K562 (cell line): Measurements from ENCODE around the gene ZMIZ1. TPM values are rescaled to one million over a fixed set of nuclear protein-coding genes. Genes with fewer than 3 reads are reported as not detected.

Experiments used
- ATAC-seq: fragments of 200-7000 bp; cut with Tn5 transposase; 3 replicates; pipeline ENCODE4 v1.9.1; 2020; ENCODE audit warnings: moderate library complexity
- BruUV-seq: library from RNA; stranded (reverse); fragments of 400-500 nt; replicated peaks from 2 replicates; lab custom pipeline; 2021; lab: Mats Ljungman, UMichigan
- CTCF ChIA-PET: fragments of 300-600 bp; formaldehyde crosslinking; extraction: SDS; loops from one replicate; lab custom pipeline; 2021; ENCODE audit warnings: low intra/inter-chr PET ratio; lab: Yijun Ruan, JAX
- POLR2A ChIA-PET: fragments of 300-600, 350-650 bp; sonication (Branson Sonifier 250); formaldehyde crosslinking; extraction: SDS; loops from one replicate; lab custom pipeline; 2021; ENCODE audit warnings: antibody characterized with exemption, inconsistent platforms; lab: Yijun Ruan, JAX
- DNase-seq, 4 experiments: peaks; one replicate each; pipeline versions ENCODE4 v3.0.0 to v3.0.0-alpha.2; 2011 to 2018; ENCODE audit warnings: low spot score in 3 of 4, mixed read lengths in 3 of 4; ENCODE audit errors: extremely low read depth in 1 of 4
- FAIRE-seq: peaks from 2 replicates; lab custom pipeline; 2011; peaks lifted over from hg19 to GRCh38; lab: Jason Lieb, UNC
- H2AFZ ChIP-seq: 2 replicates; pipeline ENCODE4 v1.6.0; 2011; ENCODE audit warnings: low read depth, low read length, control low read depth, inconsistent platforms
- H3K27ac ChIP-seq: fragments of 200-600 bp; 3 replicates; pipeline ENCODE4 v1.8.0; 2011; ENCODE audit warnings: low read depth, mild to moderate bottlenecking, control low read depth, inconsistent platforms, low read length, moderate library complexity, mixed read lengths; ENCODE audit errors: extremely low read depth
- H3K27me3 ChIP-seq, 2 experiments: fragments of 300-600 bp in 1 of 2; 2 replicates in 1 of 2; 3 replicates in 1 of 2; pipeline versions ENCODE4 v1.6.0 to v1.8.0; 2011; ENCODE audit warnings: inconsistent platforms in 2 of 2, low read length in 2 of 2, mild to moderate bottlenecking in 1 of 2, mixed read lengths in 1 of 2, moderate library complexity in 1 of 2; ENCODE audit not compliant: control insufficient read depth in 2 of 2, insufficient read depth in 2 of 2
- H3K36me3 ChIP-seq: fragments of 300-600 bp; 3 replicates; pipeline ENCODE4 v1.8.0; 2011; ENCODE audit warnings: mild to moderate bottlenecking, low read length, inconsistent platforms; ENCODE audit not compliant: control insufficient read depth, insufficient read depth
- H3K4me1 ChIP-seq, 2 experiments: fragments of 200-600 bp in 1 of 2; replicated peaks in 1 of 2; 2 replicates in 1 of 2; 3 replicates in 1 of 2; pipeline versions ENCODE4 v1.5.1 to v1.8.0; 2011; ENCODE audit warnings: inconsistent platforms in 2 of 2, low read length in 2 of 2, mild to moderate bottlenecking in 1 of 2, mixed read lengths in 1 of 2, moderate library complexity in 1 of 2; ENCODE audit not compliant: control insufficient read depth in 2 of 2, insufficient read depth in 2 of 2
- H3K4me2 ChIP-seq: 2 replicates; pipeline ENCODE4 v1.6.1; 2011; ENCODE audit warnings: low read length, control low read depth, inconsistent platforms, mixed read lengths; ENCODE audit not compliant: insufficient read depth
- H3K4me3 ChIP-seq: fragments of 200-600 bp; sonication (generic), shearing (Covaris generic); 2 replicates; pipeline ENCODE4 v1.5.1; 2016; ENCODE audit warnings: control low read depth, inconsistent platforms
- H3K79me2 ChIP-seq: fragments of 200-600 bp; 3 replicates; pipeline ENCODE4 v1.8.0; 2011; ENCODE audit warnings: low read length, inconsistent platforms; ENCODE audit not compliant: control insufficient read depth, insufficient read depth
- H3K9ac ChIP-seq, 2 experiments: 2 replicates each; pipeline versions ENCODE4 v1.6.0 to v1.6.1; 2011; ENCODE audit warnings: low read depth in 2 of 2, low read length in 2 of 2, control low read depth in 1 of 2, inconsistent platforms in 1 of 2, mild to moderate bottlenecking in 1 of 2, mixed read lengths in 1 of 2; ENCODE audit not compliant: insufficient read depth in 1 of 2
- H3K9me1 ChIP-seq: one replicate; pipeline ENCODE4 v1.6.0; 2011; ENCODE audit warnings: inconsistent platforms, mild to moderate bottlenecking, low read length, moderate library complexity; ENCODE audit not compliant: control insufficient read depth, insufficient read depth
- H3K9me3 ChIP-seq: replicated peaks from 2 replicates; pipeline ENCODE4 v1.5.1; 2011; ENCODE audit warnings: low read depth, low read length, inconsistent platforms; ENCODE audit not compliant: control insufficient read depth, insufficient read depth
- H4K20me1 ChIP-seq: replicated peaks from 2 replicates; pipeline ENCODE4 v1.6.1; 2011; ENCODE audit warnings: low read length, inconsistent platforms, mixed read lengths; ENCODE audit not compliant: control insufficient read depth, insufficient read depth
- BCOR ChIP-seq: fragments of 450-650 bp; IDR thresholded peaks from 2 replicates; pipeline ENCODE4 v1.6.1; 2016
- MXD1 ChIP-seq: fragments of 250-450 bp; sonication (Bioruptor Pico); IDR thresholded peaks from 2 replicates; pipeline ENCODE4 v1.8.0; 2021; ENCODE audit warnings: borderline replicate concordance, mild to moderate bottlenecking, moderate library complexity; ENCODE audit not compliant: poor library complexity, severe bottlenecking
- NFIC ChIP-seq: fragments of 450-650 bp; IDR thresholded peaks from 2 replicates; pipeline ENCODE4 v1.6.1; 2017; ENCODE audit warnings: mild to moderate bottlenecking, inconsistent platforms
- RBM25 ChIP-seq: fragments of 200-400 bp; formaldehyde crosslinking; IDR thresholded peaks from 2 replicates; pipeline ENCODE4 v1.6.1; 2018; ENCODE audit warnings: low read length, low read depth, moderate library complexity; ENCODE audit not compliant: severe bottlenecking
- ZBTB33 ChIP-seq: sonication (generic); formaldehyde crosslinking; IDR thresholded peaks from 2 replicates; pipeline ENCODE4 v1.8.1; 2023; ENCODE audit warnings: mild to moderate bottlenecking, missing genetic modification reagents
- WGBS: fragments of 100-300 bp; shearing (Covaris generic); methylation state at CpG from one replicate; pipeline ENCODE4 v1.1.6; 2016; ENCODE audit warnings: low coverage, mixed read lengths; ENCODE audit not compliant: insufficient coverage; ENCODE audit errors: missing lambda C conversion rate; 5-methylcytosine and 5-hydroxymethylcytosine counted together
- in situ Hi-C: fragments of 300-500 bp; cut with MboI; formaldehyde crosslinking; loops from 4 replicates; pipeline ENCODE4 v1.15.0; 2018; ENCODE audit warnings: inconsistent platforms, mixed read lengths
- intact Hi-C: fragments of 100-400 bp; cut with micrococcal nuclease; formaldehyde crosslinking; loops from 2 replicates; pipeline ENCODE4 v1.14.2; 2022
- polyA plus RNA-seq, 8 experiments: library from polyadenylated mRNA; depleted of rRNA in 4 of 8; stranded (reverse) in 5 of 8; unstranded in 3 of 8; fragments of >200 nt; fragmentation: Nextera tagmentation in 2 of 8; fragmentation: Illumina TruSeq in 1 of 8; extraction: Ambion mirVana in 2 of 8; extraction: Trizol in 1 of 8; gene quantifications; 2 replicates each; pipeline versions ENCODE4 v1.2.1 to v1.2.3, GENCODE V29; 2011 to 2014; ENCODE audit warnings: inconsistent platforms in 1 of 8, missing spikeins in 1 of 8
- total RNA-seq, 7 experiments: library from RNA; depleted of rRNA in 6 of 7; stranded (reverse); fragments of >200 nt in 6 of 7; fragmentation: Illumina TruSeq in 2 of 7; extraction: Trizol in 2 of 7; gene quantifications; 2 replicates each; pipeline versions ENCODE4 v1.2.1 to v1.2.3, GENCODE V29; 2011 to 2021; ENCODE audit warnings: low replicate concordance in 1 of 7

Gene ZMIZ1
- total and polyA plus RNA-seq, 9 of the 15 experiments (the other 6 are each of a cell fraction or from before 2014, with no cell fraction given), result 1.0 to 37.3 (median 4.3) TPM

GRCh38 chr10:79073784-79074432, 5.1 kb downstream of the ZMIZ1 start:
- ChIA-PET POLR2A (interaction anchor here (0.6 to 1.9 kb wide), 6 partner anchors 8 to 565 kb away, joined by 3 to 6 read pairs (median 3); no protein-coding TSS in a partner anchor), CTCF (no interaction called here)
- WGBS, result 81% methylated on average over 15 of the region's 15 CpGs
- H3K4me2 ChIP-seq, result no peak overlapping the region
- no TSS peak for BruUV-seq
- intact Hi-C loops (no loop called here), in situ Hi-C loops (no loop called here)
- peaks cover 96% of the 10 kb centered on the region for H3K79me2 ChIP-seq
- no peak overlapping the region for H2AFZ ChIP-seq
- no peak overlapping the region for H3K27ac ChIP-seq
- TF ChIP-seq NFIC, result peak; percentile 19; the same call in 1 of the 2 replicates
- 0 out of 2 replicates have a peak, but pooled peaks have one; percentile 21 for TF ChIP-seq BCOR
- no peak for TF ChIP-seq MXD1 (CRISPR knock-in tag)
- peak; percentile 73 for TF ChIP-seq ZBTB33 (CRISPR knock-in tag)
- TF ChIP-seq RBM25, result peak; percentile 67
- ATAC-seq (no peak), DNase-seq (no peak), FAIRE-seq (no peak)
- peaks cover 20 to 49% of the 10 kb centered on the region in 2 experiments for H3K4me1 ChIP-seq
- no peaks in the 10 kb centered on the region for H3K27me3 ChIP-seq
- H3K9me3 ChIP-seq, result no peaks in the 10 kb centered on the region
- H3K36me3 ChIP-seq, result no peaks in the 10 kb centered on the region
- H3K9ac ChIP-seq, result peak overlapping the region in 1 of 2 experiments; percentile 28; a peak in 1 of 4 replicates
- peaks cover 5% of the 10 kb centered on the region for H3K9me1 ChIP-seq
- peaks cover 52% of the 10 kb centered on the region for H4K20me1 ChIP-seq
- no peak overlapping the region for H3K4me3 ChIP-seq
